Mucosa of descending colon (tissue), 3 donors: ENCODE results near the gene DPYD. TPM values are rescaled to one million over a fixed set of nuclear protein-coding genes. Genes with fewer than 3 reads are reported as not detected.

Experiments used
- ATAC-seq: fragments of 200-7000 bp; cut with Tn5 transposase; one replicate; pipeline ENCODE4 v1.9.1; 2020; ENCODE audit warnings: mild to moderate bottlenecking, moderate library complexity
- DNase-seq, 3 donors: peaks; one replicate each; pipeline ENCODE4 v3.0.0-alpha.2; 2020
- H3K36me3 ChIP-seq: fragments of 200-600 bp; one replicate; pipeline ENCODE4 v1.8.0; 2021; ENCODE audit warnings: low read depth, mild to moderate bottlenecking
- H3K4me1 ChIP-seq: fragments of 200-600 bp; one replicate; pipeline ENCODE4 v1.8.0; 2021; ENCODE audit warnings: low read depth, mild to moderate bottlenecking
- H3K4me3 ChIP-seq: fragments of 200-600 bp; one replicate; pipeline ENCODE4 v1.8.0; 2021; ENCODE audit warnings: mild to moderate bottlenecking
- H3K9me3 ChIP-seq: fragments of 200-600 bp; one replicate; pipeline ENCODE4 v1.8.0; 2021; ENCODE audit warnings: mild to moderate bottlenecking
- CTCF ChIP-seq: fragments of 200-600 bp; IDR thresholded peaks from one replicate; pipeline ENCODE4 v1.8.0; 2022; ENCODE audit warnings: antibody characterized with exemption, mild to moderate bottlenecking
- intact Hi-C, 2 donors: fragments of 100-400 bp; cut with DNase I in 1 of 2; cut with micrococcal nuclease in 1 of 2; formaldehyde crosslinking; loops; one replicate each; pipeline versions ENCODE4 v1.11.0 to v1.11.1; 2022; cut with DNase I, micrococcal nuclease
- total RNA-seq, 3 donors: library from RNA; stranded (reverse); fragmentation: NEBNext Ultra II Directional in 2 of 3; extraction: Animal tissue kit (Norgen Biotek cat#: 25700) in 2 of 3; gene quantifications; one replicate each; pipeline versions ENCODE4 v1.2.1 to v1.2.4, GENCODE V29; 2021 to 2023
- donor health status: DM: no; HTN: no; CAD: no; lungs with moderate emphysema.
- donor health status: DM: no; HTN: no; CAD: no.
- donor health status: DM: no; HTN: yes; CAD: no.

Gene DPYD
- total RNA-seq, 3 donors from 2014 or later, result 13.8 to 33.3 (median 19.7) TPM

- Histone ChIP-seq H3K36me3 (no peaks in the 10 kb centered on the region), H3K4me1 (no peaks in the 10 kb centered on the region), H3K9me3 (no peaks in the 10 kb centered on the region), H3K4me3 (no peak overlapping the region)
- DNase-seq (no peak), ATAC-seq (peak; percentile 82)
- no peak for TF ChIP-seq CTCF
- intact Hi-C loops, result no loop called here
Measured at GRCh38 chr1:97621955-97622354, 298.9 kb downstream of the DPYD start.

- Histone ChIP-seq H3K4me3 (no peak overlapping the region), H3K36me3 (no peaks in the 10 kb centered on the region), H3K4me1 (no peaks in the 10 kb centered on the region), H3K9me3 (no peaks in the 10 kb centered on the region)
- ATAC-seq, result no peak
- intact Hi-C loops, result no loop called here
- no peak for TF ChIP-seq CTCF
- no peak for DNase-seq
Measured at GRCh38 chr1:97619706-97620105, 301.1 kb downstream of the DPYD start.

- no peak overlapping the region for H3K4me3 ChIP-seq
- TF ChIP-seq CTCF, result no peak
- ATAC-seq (no peak), DNase-seq (no peak)
- H3K36me3 ChIP-seq, result no peaks in the 10 kb centered on the region
- H3K4me1 ChIP-seq, result no peaks in the 10 kb centered on the region
- H3K9me3 ChIP-seq, result no peaks in the 10 kb centered on the region
- intact Hi-C loops, result no loop called here
Measured at GRCh38 chr1:97610748-97611147, 310.1 kb downstream of the DPYD start.

GRCh38 chr1:97610102-97610501 lies 310.7 kb downstream of the DPYD start:
- Histone ChIP-seq H3K4me1 (no peaks in the 10 kb centered on the region), H3K36me3 (no peaks in the 10 kb centered on the region), H3K4me3 (no peak overlapping the region), H3K9me3 (no peaks in the 10 kb centered on the region)
- intact Hi-C loops, result no loop called here
- DNase-seq (no peak), ATAC-seq (no peak)
- TF ChIP-seq CTCF, result no peak

GRCh38 chr1:97608272-97608671 lies 312.6 kb downstream of the DPYD start:
- ATAC-seq, result no peak
- no peak for TF ChIP-seq CTCF
- no peaks in the 10 kb centered on the region for H3K4me1 ChIP-seq
- no peak for DNase-seq
- intact Hi-C loops, result no loop called here
- H3K9me3 ChIP-seq, result no peaks in the 10 kb centered on the region
- H3K36me3 ChIP-seq, result no peaks in the 10 kb centered on the region
- no peak overlapping the region for H3K4me3 ChIP-seq

GRCh38 chr1:97603776-97604175 lies 317.1 kb downstream of the DPYD start:
- Histone ChIP-seq H3K4me3 (no peak overlapping the region), H3K4me1 (no peaks in the 10 kb centered on the region), H3K9me3 (no peaks in the 10 kb centered on the region), H3K36me3 (no peaks in the 10 kb centered on the region)
- no peak for ATAC-seq
- intact Hi-C loops, result no loop called here
- no peak for TF ChIP-seq CTCF
- no peak for DNase-seq
